Measurements from ENCODE around the gene CYP4B1.

The CYP4B1 gene

DNA sequence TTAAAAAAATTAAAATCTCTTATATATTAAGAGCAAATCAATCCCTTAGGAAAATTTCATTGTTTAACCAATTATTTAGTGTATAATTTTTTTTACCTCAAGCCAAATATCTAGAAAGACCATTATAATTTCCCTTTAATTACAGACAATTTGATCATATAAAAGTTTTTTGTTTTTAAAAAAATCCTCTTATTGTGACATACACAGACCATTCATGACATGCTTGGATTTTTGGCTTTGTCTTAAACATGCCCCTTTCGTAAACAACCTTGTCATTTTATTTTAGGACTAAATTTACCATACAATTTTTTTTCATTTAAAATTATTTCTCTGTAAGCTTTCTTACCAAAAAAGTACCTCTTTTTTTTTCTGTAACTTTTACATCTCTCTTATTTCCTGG lies 14.2 kb upstream of the CYP4B1 start:
- TF ChIP-seq, protein P1, sequence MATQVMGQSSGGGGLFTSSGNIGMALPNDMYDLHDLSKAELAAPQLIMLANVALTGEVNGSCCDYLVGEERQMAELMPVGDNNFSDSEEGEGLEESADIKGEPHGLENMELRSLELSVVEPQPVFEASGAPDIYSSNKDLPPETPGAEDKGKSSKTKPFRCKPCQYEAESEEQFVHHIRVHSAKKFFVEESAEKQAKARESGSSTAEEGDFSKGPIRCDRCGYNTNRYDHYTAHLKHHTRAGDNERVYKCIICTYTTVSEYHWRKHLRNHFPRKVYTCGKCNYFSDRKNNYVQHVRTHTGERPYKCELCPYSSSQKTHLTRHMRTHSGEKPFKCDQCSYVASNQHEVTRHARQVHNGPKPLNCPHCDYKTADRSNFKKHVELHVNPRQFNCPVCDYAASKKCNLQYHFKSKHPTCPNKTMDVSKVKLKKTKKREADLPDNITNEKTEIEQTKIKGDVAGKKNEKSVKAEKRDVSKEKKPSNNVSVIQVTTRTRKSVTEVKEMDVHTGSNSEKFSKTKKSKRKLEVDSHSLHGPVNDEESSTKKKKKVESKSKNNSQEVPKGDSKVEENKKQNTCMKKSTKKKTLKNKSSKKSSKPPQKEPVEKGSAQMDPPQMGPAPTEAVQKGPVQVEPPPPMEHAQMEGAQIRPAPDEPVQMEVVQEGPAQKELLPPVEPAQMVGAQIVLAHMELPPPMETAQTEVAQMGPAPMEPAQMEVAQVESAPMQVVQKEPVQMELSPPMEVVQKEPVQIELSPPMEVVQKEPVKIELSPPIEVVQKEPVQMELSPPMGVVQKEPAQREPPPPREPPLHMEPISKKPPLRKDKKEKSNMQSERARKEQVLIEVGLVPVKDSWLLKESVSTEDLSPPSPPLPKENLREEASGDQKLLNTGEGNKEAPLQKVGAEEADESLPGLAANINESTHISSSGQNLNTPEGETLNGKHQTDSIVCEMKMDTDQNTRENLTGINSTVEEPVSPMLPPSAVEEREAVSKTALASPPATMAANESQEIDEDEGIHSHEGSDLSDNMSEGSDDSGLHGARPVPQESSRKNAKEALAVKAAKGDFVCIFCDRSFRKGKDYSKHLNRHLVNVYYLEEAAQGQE (IDR thresholded peaks at IDR 0.05; ENCODE audit: low read depth): no peak
- TF ChIP-seq CEBPB (IDR thresholded peaks at IDR 0.05): no peak
- no peak for TF ChIP-seq TCF12 (IDR thresholded peaks at IDR 0.05; ENCODE audit: low read depth)
- no peak for TF ChIP-seq NFIC (IDR thresholded peaks at IDR 0.05)
- TF ChIP-seq, protein P2, sequence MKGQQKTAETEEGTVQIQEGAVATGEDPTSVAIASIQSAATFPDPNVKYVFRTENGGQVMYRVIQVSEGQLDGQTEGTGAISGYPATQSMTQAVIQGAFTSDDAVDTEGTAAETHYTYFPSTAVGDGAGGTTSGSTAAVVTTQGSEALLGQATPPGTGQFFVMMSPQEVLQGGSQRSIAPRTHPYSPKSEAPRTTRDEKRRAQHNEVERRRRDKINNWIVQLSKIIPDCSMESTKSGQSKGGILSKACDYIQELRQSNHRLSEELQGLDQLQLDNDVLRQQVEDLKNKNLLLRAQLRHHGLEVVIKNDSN (IDR thresholded peaks at IDR 0.05): no peak
- no peak for TF ChIP-seq CREB1 (IDR thresholded peaks at IDR 0.05; ENCODE audit: low read depth)
- no peak for TF ChIP-seq EGR1 (IDR thresholded peaks at IDR 0.05)
- no peak for TF ChIP-seq YY1 (IDR thresholded peaks at IDR 0.05; ENCODE audit: low read depth)
- TF ChIP-seq RAD21 (IDR thresholded peaks at IDR 0.05; ENCODE audit: low read depth): no peak
- no peak for TF ChIP-seq EP300 (IDR thresholded peaks at IDR 0.05; ENCODE audit: borderline replicate concordance)
- no peak for TF ChIP-seq TEAD4 (IDR thresholded peaks at IDR 0.05)
- TF ChIP-seq FOXM1 (IDR thresholded peaks at IDR 0.05; ENCODE audit: borderline replicate concordance, low read depth): no peak
- TF ChIP-seq TAF1 (IDR thresholded peaks at IDR 0.05; ENCODE audit: low read depth): no peak
- TF ChIP-seq, protein P3, sequence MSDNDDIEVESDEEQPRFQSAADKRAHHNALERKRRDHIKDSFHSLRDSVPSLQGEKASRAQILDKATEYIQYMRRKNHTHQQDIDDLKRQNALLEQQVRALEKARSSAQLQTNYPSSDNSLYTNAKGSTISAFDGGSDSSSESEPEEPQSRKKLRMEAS (IDR thresholded peaks at IDR 0.05): no peak

DNA sequence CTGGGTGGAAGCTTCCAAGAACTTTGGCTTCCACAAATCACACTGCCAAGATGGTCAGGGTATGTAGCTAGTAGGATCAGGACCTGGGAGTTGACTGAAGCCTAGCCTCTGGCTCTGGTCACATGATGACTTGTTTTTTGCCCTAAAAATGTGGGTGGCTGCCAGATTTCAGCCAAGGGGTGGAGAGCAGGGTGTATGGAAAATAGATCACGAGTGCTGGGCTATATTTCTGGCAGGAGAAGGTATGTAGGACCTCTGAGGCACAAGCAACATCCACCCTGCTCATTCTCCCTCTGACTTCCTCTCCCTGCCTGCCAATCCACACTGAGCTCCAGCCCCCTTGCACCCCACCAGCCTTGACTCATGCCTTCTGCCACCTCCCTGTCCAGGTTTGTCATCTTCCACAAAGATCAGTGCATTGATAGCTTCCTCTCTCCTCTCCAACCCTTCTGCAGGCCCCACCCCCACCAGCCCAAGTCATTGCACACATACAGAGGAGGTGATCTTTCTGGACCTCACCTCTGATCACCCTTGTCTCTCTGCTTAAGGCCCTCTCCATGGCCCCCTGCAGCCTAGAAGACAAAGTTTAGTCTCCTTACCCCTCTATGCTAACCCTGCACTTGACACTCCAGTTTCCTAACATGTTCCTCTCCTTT lies 8.3 kb upstream of the CYP4B1 start:
- TF ChIP-seq YY1 (IDR thresholded peaks at IDR 0.05; ENCODE audit: low read depth) (no peak), TCF12 (IDR thresholded peaks at IDR 0.05; ENCODE audit: low read depth) (no peak), FOXM1 (IDR thresholded peaks at IDR 0.05; ENCODE audit: borderline replicate concordance, low read depth) (no peak), RAD21 (IDR thresholded peaks at IDR 0.05; ENCODE audit: low read depth) (no peak), CREB1 (IDR thresholded peaks at IDR 0.05; ENCODE audit: low read depth) (no peak), CEBPB (IDR thresholded peaks at IDR 0.05) (no peak), EGR1 (IDR thresholded peaks at IDR 0.05) (no peak), TEAD4 (IDR thresholded peaks at IDR 0.05) (no peak), TAF1 (IDR thresholded peaks at IDR 0.05; ENCODE audit: low read depth) (no peak), NFIC (IDR thresholded peaks at IDR 0.05) (no peak), EP300 (IDR thresholded peaks at IDR 0.05; ENCODE audit: borderline replicate concordance) (no peak)
- TF ChIP-seq, protein P3 (IDR thresholded peaks at IDR 0.05): no peak
- TF ChIP-seq, protein P1 (IDR thresholded peaks at IDR 0.05; ENCODE audit: low read depth): no peak

DNA sequence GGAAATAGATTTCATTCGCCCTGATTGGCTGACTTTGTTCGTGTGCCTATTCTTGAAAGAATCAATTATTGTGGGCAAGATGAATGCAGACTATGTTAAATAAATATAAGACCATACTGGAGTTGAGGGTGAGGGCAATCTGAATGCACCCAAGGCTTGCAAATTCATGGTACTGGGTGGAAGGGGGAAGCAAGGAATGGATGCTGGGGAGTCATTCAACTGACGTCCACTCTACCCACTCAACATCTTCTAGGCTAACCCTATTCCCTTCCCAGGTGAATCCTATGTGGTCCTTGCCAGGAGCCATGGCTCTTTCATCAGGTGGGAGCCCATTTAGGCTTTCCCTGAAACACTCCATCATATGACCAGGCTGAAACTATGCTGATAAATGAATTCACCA lies 5.7 kb upstream of the CYP4B1 start:
- TF ChIP-seq, protein P3 (IDR thresholded peaks at IDR 0.05): no peak
- TF ChIP-seq FOXM1 (IDR thresholded peaks at IDR 0.05; ENCODE audit: borderline replicate concordance, low read depth) (no peak), TAF1 (IDR thresholded peaks at IDR 0.05; ENCODE audit: low read depth) (no peak), YY1 (IDR thresholded peaks at IDR 0.05; ENCODE audit: low read depth) (no peak), CEBPB (IDR thresholded peaks at IDR 0.05) (no peak), TEAD4 (IDR thresholded peaks at IDR 0.05) (no peak), TCF12 (IDR thresholded peaks at IDR 0.05; ENCODE audit: low read depth) (no peak), CREB1 (IDR thresholded peaks at IDR 0.05; ENCODE audit: low read depth) (no peak), RAD21 (IDR thresholded peaks at IDR 0.05; ENCODE audit: low read depth) (no peak), NFIC (IDR thresholded peaks at IDR 0.05) (no peak), EGR1 (IDR thresholded peaks at IDR 0.05) (no peak), ZBTB7A (IDR thresholded peaks at IDR 0.05; ENCODE audit: low read depth) (no peak), EP300 (IDR thresholded peaks at IDR 0.05; ENCODE audit: borderline replicate concordance) (no peak)
- TF ChIP-seq, protein P1 (IDR thresholded peaks at IDR 0.05; ENCODE audit: low read depth): no peak
- TF ChIP-seq, protein P2 (IDR thresholded peaks at IDR 0.05): no peak
